Activated CD8-positive, alpha-beta T cell treated with anti-CD3 and anti-CD28 coated beads for 36 hours (primary cell): ENCODE data around the gene PLAU. TPM values are rescaled to one million over a fixed set of nuclear protein-coding genes. Genes with fewer than 3 reads are reported as not detected.
A peak's percentile ranks its signal among the peaks of the same experiment; 100 is the strongest.

Source experiments
- ATAC-seq: fragments of 200-7000 bp; cut with Tn5 transposase; one replicate; pipeline ENCODE4 v1.10.0; 2021; ENCODE audit warnings: mild to moderate bottlenecking, moderate library complexity
- CTCF ChIA-PET: fragments of 350-600 bp; sonication (Branson Sonifier 250); formaldehyde crosslinking; loops from one replicate; lab custom pipeline; 2021; ENCODE audit warnings: antibody characterized with exemption; lab: Charles Lee
- POLR2A ChIA-PET: fragments of 350-600 bp; sonication (Branson Sonifier 250); formaldehyde crosslinking; loops from one replicate; lab custom pipeline; 2021; ENCODE audit warnings: antibody characterized with exemption; lab: Charles Lee
- DNase-seq: peaks from one replicate; pipeline ENCODE4 v3.0.0-alpha.2; 2020
- H3K27ac Mint-ChIP-seq: one replicate; pipeline ENCODE4 v1.8.0; 2021; ENCODE audit warnings: mild to moderate bottlenecking, mixed read lengths
- H3K27me3 Mint-ChIP-seq: one replicate; pipeline ENCODE4 v1.8.0; 2021; ENCODE audit warnings: mixed read lengths
- H3K36me3 Mint-ChIP-seq: one replicate; pipeline ENCODE4 v1.8.0; 2021; ENCODE audit warnings: low read depth, mixed read lengths
- H3K4me1 Mint-ChIP-seq: one replicate; pipeline ENCODE4 v1.8.0; 2021; ENCODE audit warnings: low read depth, mixed read lengths
- H3K4me3 Mint-ChIP-seq: one replicate; pipeline ENCODE4 v1.8.0; 2021; ENCODE audit warnings: mild to moderate bottlenecking, moderate library complexity, mixed read lengths
- H3K9me3 Mint-ChIP-seq: one replicate; pipeline ENCODE4 v1.8.0; 2021; ENCODE audit warnings: mixed read lengths
- intact Hi-C: fragments of 100-400 bp; cut with micrococcal nuclease; formaldehyde crosslinking; loops from one replicate; pipeline ENCODE4 v1.10.0; 2022
- total RNA-seq, 2 experiments: library from RNA; stranded (reverse); gene quantifications; one replicate each; pipeline ENCODE4 v1.2.3, GENCODE V29; 2021
- TF ChIP-seq, protein P1 (sequence below): fragments of 200-600 bp; IDR thresholded peaks from one replicate; pipeline ENCODE4 v1.8.0; 2022; ENCODE audit warnings: antibody characterized with exemption, mild to moderate bottlenecking

The PLAU gene
- total RNA-seq = under 1 TPM; 0.41 to 0.47 TPM

- intact Hi-C loops = no loop called here
- Mint-ChIP-seq H3K4me3 (peak within 1 kb of the TSS; percentile 77), H3K36me3 (no peaks in the 10 kb centered on the region), H3K27ac (no peak within 1 kb of the TSS), H3K4me1 (peaks cover 37% of the 10 kb centered on the region), H3K27me3 (peaks cover 59% of the 10 kb centered on the region), H3K9me3 (no peaks in the 10 kb centered on the region)
- ATAC-seq (peak; percentile 45), DNase-seq (peak; percentile 49)
- TF ChIP-seq, protein P1, sequence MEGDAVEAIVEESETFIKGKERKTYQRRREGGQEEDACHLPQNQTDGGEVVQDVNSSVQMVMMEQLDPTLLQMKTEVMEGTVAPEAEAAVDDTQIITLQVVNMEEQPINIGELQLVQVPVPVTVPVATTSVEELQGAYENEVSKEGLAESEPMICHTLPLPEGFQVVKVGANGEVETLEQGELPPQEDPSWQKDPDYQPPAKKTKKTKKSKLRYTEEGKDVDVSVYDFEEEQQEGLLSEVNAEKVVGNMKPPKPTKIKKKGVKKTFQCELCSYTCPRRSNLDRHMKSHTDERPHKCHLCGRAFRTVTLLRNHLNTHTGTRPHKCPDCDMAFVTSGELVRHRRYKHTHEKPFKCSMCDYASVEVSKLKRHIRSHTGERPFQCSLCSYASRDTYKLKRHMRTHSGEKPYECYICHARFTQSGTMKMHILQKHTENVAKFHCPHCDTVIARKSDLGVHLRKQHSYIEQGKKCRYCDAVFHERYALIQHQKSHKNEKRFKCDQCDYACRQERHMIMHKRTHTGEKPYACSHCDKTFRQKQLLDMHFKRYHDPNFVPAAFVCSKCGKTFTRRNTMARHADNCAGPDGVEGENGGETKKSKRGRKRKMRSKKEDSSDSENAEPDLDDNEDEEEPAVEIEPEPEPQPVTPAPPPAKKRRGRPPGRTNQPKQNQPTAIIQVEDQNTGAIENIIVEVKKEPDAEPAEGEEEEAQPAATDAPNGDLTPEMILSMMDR = no peak
- ChIA-PET CTCF (interaction anchor here (1.1 to 2.2 kb wide), 3 partner anchors 25 to 32 kb away, joined by 3 to 9 read pairs (median 7); no protein-coding TSS in a partner anchor), POLR2A (interaction anchor here (0.9 to 1.1 kb wide), 3 partner anchors 14 to 29 kb away, joined by 3 read pairs; no protein-coding TSS in a partner anchor)
Measured at GRCh38 chr10:73910764-73911552, at the start of gene PLAU. Gene PLAU (plus strand): TSS chr10:73911132. CDS start chr10:73911556, 424 bp downstream.

DNA sequence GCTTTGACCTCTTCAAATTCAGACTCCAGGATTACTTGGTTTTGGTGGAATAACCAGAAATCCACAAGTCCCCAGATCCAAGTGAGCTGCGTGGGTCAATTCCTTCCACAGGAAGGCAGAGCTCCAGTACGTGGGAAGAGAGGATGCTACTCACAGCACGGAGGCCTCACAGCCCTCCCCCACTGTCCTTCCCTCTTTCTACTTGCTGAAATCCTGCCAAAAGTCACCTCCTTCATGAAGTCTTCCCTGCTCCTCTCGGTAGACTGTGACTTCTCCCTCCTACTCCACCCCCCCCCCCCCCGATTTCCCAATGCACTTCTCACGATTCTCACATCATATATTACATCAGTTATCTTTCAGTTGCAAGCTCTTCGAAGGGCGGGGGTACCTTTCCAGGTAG is 48.9 kb upstream of the PLAU start:
- Mint-ChIP-seq H3K4me1 (peaks cover 80% of the 10 kb centered on the region), H3K27me3 (no peaks in the 10 kb centered on the region), H3K9me3 (no peaks in the 10 kb centered on the region), H3K27ac (no peak overlapping the region), H3K4me3 (no peak overlapping the region), H3K36me3 (peaks cover 28% of the 10 kb centered on the region)
- ATAC-seq (no peak), DNase-seq (no peak)
- CTCF ChIA-PET = interaction anchor here (0.9 to 7.4 kb wide), 8 partner anchors 10 to 79 kb away, joined by 4 to 67 read pairs (median 6); no protein-coding TSS in a partner anchor
- intact Hi-C loops = no loop called here
- TF ChIP-seq, protein P1 = no peak
- POLR2A ChIA-PET = interaction anchor here (1.0 to 5.3 kb wide), 5 partner anchors 9 to 18 kb away, joined by 3 to 32 read pairs (median 5); partner anchors contain the start of gene CAMK2G

DNA sequence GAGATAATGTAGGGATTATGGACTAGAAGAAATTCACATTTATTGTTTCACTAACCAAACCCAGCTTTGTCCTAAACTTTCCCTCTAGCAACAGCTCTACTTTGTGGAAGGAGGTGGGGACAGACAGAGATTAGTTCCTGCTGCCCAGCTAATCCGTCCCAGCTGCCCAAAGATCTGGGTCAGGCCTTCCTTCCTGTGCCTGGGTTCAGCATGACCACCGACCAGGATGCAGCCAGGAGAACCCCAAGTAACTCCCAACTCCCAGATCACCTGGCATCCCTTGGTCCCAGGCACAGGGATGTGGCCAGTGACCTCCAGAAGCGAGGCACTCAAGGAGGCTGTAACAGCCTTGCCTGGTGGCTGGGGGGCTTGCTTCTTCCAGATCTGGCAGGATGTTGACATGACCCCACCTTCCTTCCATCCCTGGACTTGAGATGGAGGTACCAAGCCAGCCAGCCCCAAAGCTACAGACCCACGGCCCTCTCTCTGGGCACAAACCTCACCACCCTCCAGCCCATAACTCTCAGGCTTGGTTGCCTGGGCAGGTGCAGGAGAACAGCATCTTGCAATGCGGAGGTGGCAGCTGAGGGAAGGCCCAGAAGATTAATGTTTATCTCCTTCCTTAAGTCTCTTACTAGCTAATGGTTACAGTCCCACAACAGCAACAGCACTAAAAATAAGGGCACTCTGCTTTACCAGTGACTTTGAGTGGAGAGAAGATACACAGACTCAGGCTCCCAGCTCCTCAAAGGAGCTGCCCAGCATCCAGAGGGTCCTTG is 47.7 kb upstream of the PLAU start:
- ChIA-PET POLR2A (interaction anchor here (2.5 to 5.3 kb wide), 2 partner anchors 12 to 13 kb away, joined by 7 to 32 read pairs; partner anchors contain the start of gene CAMK2G), CTCF (interaction anchor here (1.0 to 7.4 kb wide), 9 partner anchors 11 to 94 kb away, joined by 3 to 67 read pairs (median 5); no protein-coding TSS in a partner anchor)
- intact Hi-C loops = no loop called here
- DNase-seq (no peak), ATAC-seq (no peak)
- Mint-ChIP-seq H3K27ac (peak overlapping the region; percentile 34), H3K36me3 (peaks cover 28% of the 10 kb centered on the region), H3K4me3 (no peak overlapping the region), H3K9me3 (no peaks in the 10 kb centered on the region), H3K27me3 (no peaks in the 10 kb centered on the region), H3K4me1 (peaks cover 80% of the 10 kb centered on the region)
- TF ChIP-seq, protein P1 = no peak

- ATAC-seq = no peak
- Mint-ChIP-seq H3K4me3 (peak overlapping the region; percentile 16), H3K27ac (peak overlapping the region; percentile 99), H3K36me3 (peaks cover 23% of the 10 kb centered on the region), H3K4me1 (peaks cover 77% of the 10 kb centered on the region), H3K9me3 (no peaks in the 10 kb centered on the region), H3K27me3 (no peaks in the 10 kb centered on the region)
- intact Hi-C loops = no loop called here
- no peak for DNase-seq
- TF ChIP-seq, protein P1 = no peak
- ChIA-PET POLR2A (interaction anchor here (1.3 to 5.3 kb wide), 2 partner anchors 11 to 14 kb away, joined by 4 to 32 read pairs; partner anchors contain the start of gene CAMK2G), CTCF (interaction anchor here (1.0 to 7.4 kb wide), 7 partner anchors 13 to 93 kb away, joined by 3 to 67 read pairs (median 9); no protein-coding TSS in a partner anchor)
Measured at GRCh38 chr10:73864229-73864628, 46.7 kb upstream of the PLAU start.
